HEK293 (cell line): ENCODE data around the gene BCAS3.

ENCODE experiments used
- CTCF ChIA-PET: fragments of 350-600 bp; formaldehyde crosslinking; extraction: SDS; loops from one replicate; lab custom pipeline; 2021; ENCODE audit warnings: antibody characterized with exemption; lab: Yijun Ruan, JAX
- POLR2A ChIA-PET: fragments of 300-600 bp; formaldehyde crosslinking; extraction: SDS; loops from one replicate; lab custom pipeline; 2020; ENCODE audit warnings: antibody characterized with exemption, inconsistent platforms; lab: Yijun Ruan, JAX
- H3K27ac ChIP-seq: fragments of 200-500 bp; sonication (Bioruptor generic); 2 replicates; pipeline ENCODE4 v1.5.1; 2014; ENCODE audit warnings: low read depth, low read length, control low read depth, inconsistent platforms; ENCODE audit errors: extremely low read depth
- H3K36me3 ChIP-seq, 2 experiments: fragments of 200-500 bp in 1 of 2; sonication (Bioruptor generic) in 1 of 2; 1 replicate in 1 of 2; 2 replicates in 1 of 2; pipeline ENCODE4 v1.5.1; 2014 to 2017; ENCODE audit warnings: inconsistent platforms in 2 of 2, low read length in 2 of 2; ENCODE audit not compliant: control insufficient read depth in 2 of 2, insufficient read depth in 1 of 2
- H3K4me1 ChIP-seq: fragments of 200-500 bp; sonication (Bioruptor generic); 2 replicates; pipeline ENCODE4 v1.5.1; 2014; ENCODE audit warnings: mild to moderate bottlenecking, low read length, inconsistent platforms; ENCODE audit not compliant: control insufficient read depth, insufficient read depth
- H3K4me3 ChIP-seq: 2 replicates; pipeline ENCODE4 v1.5.1; 2011; ENCODE audit warnings: low read depth, mild to moderate bottlenecking, control low read depth, low read length, moderate library complexity
- H3K9me3 ChIP-seq: fragments of 200-500 bp; sonication (Bioruptor generic); 2 replicates; pipeline ENCODE4 v1.5.1; 2014; ENCODE audit warnings: low read depth, low read length, inconsistent platforms; ENCODE audit not compliant: control insufficient read depth, insufficient read depth
- GFI1B ChIP-seq: fragments of 450-650 bp; formaldehyde crosslinking; IDR thresholded peaks from 2 replicates; pipeline ENCODE4 v1.5.1; 2016; ENCODE audit warnings: missing biosample characterization, missing genetic modification characterization
- HOXD13 ChIP-seq: sonication (generic); formaldehyde crosslinking; IDR thresholded peaks from 2 replicates; pipeline ENCODE4 v1.8.0; 2022; ENCODE audit warnings: missing genetic modification reagents, borderline replicate concordance
- KLF10 ChIP-seq: fragments of 450-650 bp; IDR thresholded peaks from 2 replicates; pipeline ENCODE4 v1.5.1; 2018; ENCODE audit warnings: missing biosample characterization, mild to moderate bottlenecking, missing genetic modification characterization
- KLF9 ChIP-seq: fragments of 450-650 bp; formaldehyde crosslinking; IDR thresholded peaks from 2 replicates; pipeline ENCODE4 v1.5.1; 2016; ENCODE audit warnings: missing biosample characterization, missing genetic modification characterization, low read depth
- MEIS1 ChIP-seq: sonication (generic); formaldehyde crosslinking; IDR thresholded peaks from 2 replicates; pipeline ENCODE4 v1.8.1; 2022; ENCODE audit warnings: missing genetic modification reagents, mild to moderate bottlenecking, borderline replicate concordance
- PRDM6 ChIP-seq: fragments of 450-650 bp; formaldehyde crosslinking; IDR thresholded peaks from 2 replicates; pipeline ENCODE4 v1.5.1; 2017; ENCODE audit warnings: missing biosample characterization, missing genetic modification characterization
- SCRT2 ChIP-seq: fragments of 450-650 bp; formaldehyde crosslinking; IDR thresholded peaks from 2 replicates; pipeline ENCODE4 v1.5.1; 2016; ENCODE audit warnings: missing biosample characterization, missing genetic modification characterization
- ZBTB1 ChIP-seq: fragments of 450-650 bp; formaldehyde crosslinking; IDR thresholded peaks from 2 replicates; pipeline ENCODE4 v1.5.1; 2016; ENCODE audit warnings: missing biosample characterization, missing genetic modification characterization
- ZBTB10 ChIP-seq: fragments of 450-650 bp; formaldehyde crosslinking; IDR thresholded peaks from 2 replicates; pipeline ENCODE4 v1.5.1; 2016; ENCODE audit warnings: missing biosample characterization, missing genetic modification characterization
- ZBTB11 ChIP-seq: fragments of 450-650 bp; formaldehyde crosslinking; conservative IDR thresholded peaks from 2 replicates; pipeline ENCODE4 v1.5.1; 2016; ENCODE audit warnings: low read depth, missing biosample characterization, missing genetic modification characterization
- ZFP37 ChIP-seq: fragments of 450-650 bp; formaldehyde crosslinking; IDR thresholded peaks from 2 replicates; pipeline ENCODE4 v1.5.1; 2016; ENCODE audit warnings: missing biosample characterization, missing genetic modification characterization
- ZNF10 ChIP-seq: fragments of 450-650 bp; formaldehyde crosslinking; IDR thresholded peaks from 2 replicates; pipeline ENCODE4 v1.5.1; 2017; ENCODE audit warnings: missing biosample characterization, missing genetic modification characterization
- ZNF121 ChIP-seq: fragments of 450-650 bp; formaldehyde crosslinking; IDR thresholded peaks from 2 replicates; pipeline ENCODE4 v1.5.1; 2016; ENCODE audit warnings: missing biosample characterization, missing genetic modification characterization
- ZNF19 ChIP-seq: fragments of 450-650 bp; formaldehyde crosslinking; IDR thresholded peaks from 2 replicates; pipeline ENCODE4; 2016; ENCODE audit warnings: missing biosample characterization, missing genetic modification characterization, low read depth
- ZNF214 ChIP-seq: fragments of 450-650 bp; formaldehyde crosslinking; IDR thresholded peaks from 2 replicates; pipeline ENCODE4 v1.5.1; 2017; ENCODE audit warnings: missing biosample characterization, mild to moderate bottlenecking, missing genetic modification characterization, borderline replicate concordance
- ZNF292 ChIP-seq: fragments of 450-650 bp; formaldehyde crosslinking; IDR thresholded peaks from 2 replicates; pipeline ENCODE4 v1.5.1; 2016; ENCODE audit warnings: low read depth, missing biosample characterization, missing genetic modification characterization, borderline replicate concordance
- ZNF37A ChIP-seq: fragments of 450-650 bp; IDR thresholded peaks from 2 replicates; pipeline ENCODE4 v1.5.1; 2018; ENCODE audit warnings: missing biosample characterization, missing genetic modification characterization
- ZNF473 ChIP-seq: fragments of 450-650 bp; formaldehyde crosslinking; IDR thresholded peaks from 2 replicates; pipeline ENCODE4 v1.5.1; 2017; ENCODE audit warnings: missing biosample characterization, missing genetic modification characterization
- ZNF510 ChIP-seq: fragments of 450-650 bp; formaldehyde crosslinking; IDR thresholded peaks from 2 replicates; pipeline ENCODE4 v1.5.1; 2018; ENCODE audit warnings: mild to moderate bottlenecking, missing genetic modification characterization, missing biosample characterization; ENCODE audit not compliant: insufficient replicate concordance
- ZNF514 ChIP-seq: fragments of 450-650 bp; formaldehyde crosslinking; IDR thresholded peaks from 2 replicates; pipeline ENCODE4 v1.5.1; 2016; ENCODE audit warnings: missing biosample characterization, missing genetic modification characterization
- ZNF654 ChIP-seq: fragments of 450-650 bp; formaldehyde crosslinking; IDR thresholded peaks from 2 replicates; pipeline ENCODE4 v1.5.1; 2016; ENCODE audit warnings: low read depth, missing biosample characterization, missing genetic modification characterization
- ZNF660 ChIP-seq: fragments of 450-650 bp; IDR thresholded peaks from 2 replicates; pipeline ENCODE4 v1.5.1; 2018; ENCODE audit warnings: missing biosample characterization, mild to moderate bottlenecking, missing genetic modification characterization
- ZNF701 ChIP-seq: fragments of 450-650 bp; formaldehyde crosslinking; IDR thresholded peaks from 2 replicates; pipeline ENCODE4 v1.5.1; 2016; ENCODE audit warnings: missing biosample characterization, missing genetic modification characterization
- ZNF747 ChIP-seq: fragments of 450-650 bp; formaldehyde crosslinking; IDR thresholded peaks from 2 replicates; pipeline ENCODE4 v1.5.1; 2016; ENCODE audit warnings: missing biosample characterization, missing genetic modification characterization
- ZNF785 ChIP-seq: fragments of 450-650 bp; formaldehyde crosslinking; IDR thresholded peaks from 2 replicates; pipeline ENCODE4 v1.5.1; 2016; ENCODE audit warnings: missing biosample characterization, missing genetic modification characterization

BCAS3 gene

GRCh38 chr17:61000911-61001310, 323.3 kb downstream of the BCAS3 start:
- POLR2A ChIA-PET: interaction anchor here (0.6 to 0.7 kb wide), 2 partner anchors 193 to 359 kb away, joined by 3 to 4 read pairs; no protein-coding TSS in a partner anchor
- Histone ChIP-seq H3K27ac (no peak overlapping the region), H3K36me3 (no peaks in the 10 kb centered on the region), H3K4me1 (peaks cover 2% of the 10 kb centered on the region; the same call in 1 of the 2 replicates), H3K4me3 (no peak overlapping the region), H3K9me3 (no peaks in the 10 kb centered on the region)
- TF ChIP-seq HOXD13 (CRISPR knock-in tag) (no peak), KLF10 (tag by site-specific recombination) (no peak), ZNF121 (no peak), ZNF10 (no peak), MEIS1 (CRISPR knock-in tag) (no peak), ZNF214 (tag by site-specific recombination) (no peak), ZNF510 (tag by site-specific recombination) (no peak), ZNF785 (tag by site-specific recombination) (no peak), ZNF747 (tag by site-specific recombination) (no peak), ZFP37 (tag by site-specific recombination) (no peak), ZNF37A (tag by site-specific recombination) (no peak), ZNF473 (tag by site-specific recombination) (no peak), ZNF292 (no peak), ZBTB10 (tag by site-specific recombination) (no peak), ZNF19 (no peak), ZNF701 (tag by site-specific recombination) (no peak), ZNF514 (no peak), ZBTB11 (tag by site-specific recombination) (no peak), ZBTB1 (tag by site-specific recombination) (no peak), SCRT2 (no peak)
- CTCF ChIA-PET: interaction anchor here (0.6 to 3.5 kb wide), 21 partner anchors 8 to 1031 kb away, joined by 3 to 15 read pairs (median 3); no protein-coding TSS in a partner anchor

- CTCF ChIA-PET: interaction anchor here (0.6 to 3.5 kb wide), 7 partner anchors 8 to 900 kb away, joined by 3 to 15 read pairs (median 5); no protein-coding TSS in a partner anchor
Observed at GRCh38 chr17:61002316-61002736, 324.7 kb downstream of the BCAS3 start.

More at GRCh38 chr17:61002316-61002736, 324.7 kb downstream of the BCAS3 start:
- TF ChIP-seq PRDM6 (tag by site-specific recombination) (0 out of 2 replicates have a peak, but pooled peaks have one; percentile 46), GFI1B (tag by site-specific recombination) (no peak), ZNF660 (0 out of 2 replicates have a peak, but pooled peaks have one; percentile 17), KLF9 (no peak), ZNF654 (tag by site-specific recombination) (peak; percentile 74)
- TF ChIP-seq, all 188 proteins: peak for 3
- no peaks in the 10 kb centered on the region for H3K36me3 ChIP-seq
- POLR2A ChIA-PET: no interaction called here
- H3K4me3 ChIP-seq: no peak overlapping the region
- H3K4me1 ChIP-seq: peaks cover 2% of the 10 kb centered on the region; the same call in 1 of the 2 replicates
- no peaks in the 10 kb centered on the region for H3K9me3 ChIP-seq
- no peak overlapping the region for H3K27ac ChIP-seq
